ENCODE data around the gene TMEM225B.
"Not testable (repeated sequence)": the region's sequence is repeated elsewhere in the genome, so short reads cannot be mapped to it uniquely, and the experiment has no call there.

Gene TMEM225B

DNA sequence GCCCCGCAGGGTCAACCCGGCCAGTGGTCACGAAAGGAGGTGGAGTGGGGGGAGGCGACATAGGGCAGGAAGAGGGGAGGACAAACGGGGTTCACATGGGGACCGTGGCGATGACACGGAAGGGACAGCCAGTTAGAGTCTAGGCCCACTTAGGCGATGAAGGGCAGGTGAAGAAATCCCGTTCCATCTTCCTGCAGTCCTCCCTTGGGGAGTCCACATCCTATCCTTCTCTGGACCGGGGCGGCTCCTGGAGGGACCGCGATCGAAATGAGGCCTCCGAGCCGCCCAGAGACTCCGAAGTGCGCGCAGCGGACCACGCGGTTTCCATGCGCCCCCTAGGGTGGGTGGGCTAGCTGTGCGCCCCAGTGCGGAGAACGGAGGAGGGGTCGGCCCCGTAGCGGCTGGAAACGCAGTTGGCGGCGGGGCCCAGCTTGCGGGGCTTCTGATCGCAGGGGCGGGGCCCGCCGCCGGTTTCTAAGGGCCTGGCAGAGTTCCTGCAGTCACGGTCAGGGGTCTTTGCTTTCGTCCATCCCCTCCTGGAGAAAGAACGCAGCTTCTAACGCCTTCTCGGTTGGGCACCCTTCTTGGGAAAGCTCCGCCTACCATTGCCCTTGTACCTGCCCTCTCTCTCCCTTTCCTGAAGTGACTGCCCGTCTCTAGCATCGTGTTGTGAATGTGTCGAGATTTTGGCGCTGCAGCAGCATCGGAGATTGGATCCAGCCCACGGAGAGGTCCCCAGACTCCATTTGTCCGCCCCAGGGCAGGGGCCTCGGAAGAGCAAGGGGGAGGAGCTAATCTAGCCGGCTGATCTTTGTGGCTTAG lies 17.9 kb upstream of the TMEM225B start:
- DNase-seq: peak; percentile 35

- not testable (repeated sequence) for DNase-seq
Measured at GRCh38 chr7:99580778-99581332, 17.2 kb upstream of the TMEM225B start.

DNA sequence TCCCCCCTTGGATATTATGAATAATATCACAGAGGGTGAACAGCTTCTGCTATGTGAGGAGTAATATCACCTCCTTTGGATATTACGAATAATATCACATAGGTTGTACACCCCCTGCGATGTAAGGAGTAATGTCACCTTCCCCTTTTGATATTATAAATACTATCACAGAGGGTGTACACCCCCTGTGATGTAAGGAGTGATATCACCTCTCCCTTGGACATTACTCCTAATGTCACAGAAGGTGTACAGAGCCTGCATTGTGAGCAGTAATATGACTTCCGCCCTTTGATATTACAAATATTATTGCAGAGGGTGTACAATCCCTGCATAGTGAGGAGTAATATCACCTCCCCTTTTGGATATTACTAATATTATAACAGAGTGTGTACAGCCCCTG lies 9.2 kb upstream of the TMEM225B start:
- DNase-seq: no peak

DNA sequence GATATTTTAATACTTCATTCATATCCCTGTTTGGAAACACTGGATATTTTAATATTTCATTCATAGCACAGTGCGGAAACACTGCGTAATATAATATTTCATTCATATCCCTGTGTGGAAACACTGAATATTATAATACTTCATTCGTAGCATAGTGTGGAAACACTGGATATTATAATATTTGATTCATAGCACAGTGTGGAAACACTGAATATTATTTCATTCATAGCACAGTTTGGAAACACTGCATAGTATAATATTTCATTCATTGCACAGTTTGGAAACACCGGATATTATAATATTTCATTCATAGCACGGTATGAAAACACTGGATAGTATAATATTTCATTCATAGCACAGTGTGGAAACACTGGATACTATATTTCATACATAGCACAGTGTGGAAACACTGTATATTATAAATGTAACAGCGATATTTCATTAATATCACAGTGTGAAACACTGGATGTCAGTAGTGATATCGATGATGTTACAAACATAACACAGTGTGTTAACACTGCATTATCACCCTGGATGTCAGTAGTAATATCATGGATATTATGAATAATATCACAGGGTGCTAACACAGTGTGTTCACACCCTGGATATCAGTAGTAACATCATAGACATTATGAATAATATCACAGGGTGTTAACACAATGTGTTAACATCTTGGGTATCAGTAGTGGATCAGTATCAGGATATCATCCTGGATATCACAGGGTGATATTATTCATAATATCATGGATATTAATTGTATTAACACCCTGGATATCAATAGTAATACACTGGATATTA lies 2.9 kb upstream of the TMEM225B start:
- no peak for DNase-seq

GRCh38 chr7:99596408-99596955 lies 1.6 kb upstream of the TMEM225B start:
- no peak for DNase-seq

GRCh38 chr7:99599836-99600235 lies 1.8 kb downstream of the TMEM225B start:
- no peak for DNase-seq

DNA sequence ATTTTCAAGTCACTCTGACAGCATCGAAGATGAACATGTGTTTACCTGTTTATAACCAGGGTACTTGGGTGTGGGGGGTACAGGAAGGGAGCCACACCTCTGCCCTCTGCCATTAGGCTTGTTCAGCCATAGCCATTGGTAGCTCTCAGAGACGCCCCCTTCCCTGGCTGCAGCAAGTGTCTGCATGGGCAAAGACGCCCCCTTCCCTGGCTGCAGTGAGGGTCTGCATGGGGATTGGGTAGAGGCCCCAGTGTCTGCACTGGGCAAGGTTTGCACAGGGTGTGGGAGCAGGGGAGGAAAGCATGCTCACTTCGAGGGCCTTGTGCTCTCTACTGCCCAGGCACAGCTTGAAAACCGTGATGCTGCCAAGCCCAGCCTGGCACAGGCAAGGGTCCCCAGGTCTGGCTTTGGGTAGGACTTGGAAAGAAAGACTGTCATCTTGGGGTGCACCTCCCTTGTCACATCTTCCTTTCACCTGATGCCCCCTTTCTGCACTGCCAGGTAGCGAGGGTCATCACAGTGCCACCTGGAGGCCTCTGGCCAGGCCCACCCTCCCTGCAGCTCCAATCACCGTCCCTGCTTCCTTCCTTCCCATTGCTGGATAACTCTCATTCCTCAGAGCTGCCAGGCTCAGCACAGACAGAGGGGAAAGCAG lies 3.7 kb downstream of the TMEM225B start:
- no peak for DNase-seq

- DNase-seq: no peak
Measured at GRCh38 chr7:99605527-99605926, 7.5 kb downstream of the TMEM225B start.

GRCh38 chr7:99606531-99606930 lies 8.5 kb downstream of the TMEM225B start:
- no peak for DNase-seq

DNA sequence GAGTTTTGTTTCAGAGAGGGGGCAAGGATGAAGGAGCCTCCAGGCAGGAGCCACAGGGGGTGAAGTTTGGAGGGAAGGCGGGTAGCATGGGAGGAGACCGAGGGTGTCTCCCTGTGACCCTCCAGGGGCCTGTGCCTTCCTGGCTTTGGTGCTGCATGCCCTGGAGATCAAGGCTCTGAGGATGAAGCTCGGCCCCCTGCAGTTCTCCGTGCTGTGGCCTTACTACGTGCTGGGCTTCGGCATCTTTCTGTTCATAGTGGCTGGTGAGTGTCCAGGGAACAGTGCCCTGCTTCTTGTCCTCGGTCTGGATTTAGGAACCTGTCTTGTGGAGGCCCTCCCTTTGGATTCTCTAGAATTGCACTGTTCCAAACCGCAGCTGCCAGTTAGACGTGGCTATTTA lies 9.5 kb downstream of the TMEM225B start:
- DNase-seq: no peak

DNA sequence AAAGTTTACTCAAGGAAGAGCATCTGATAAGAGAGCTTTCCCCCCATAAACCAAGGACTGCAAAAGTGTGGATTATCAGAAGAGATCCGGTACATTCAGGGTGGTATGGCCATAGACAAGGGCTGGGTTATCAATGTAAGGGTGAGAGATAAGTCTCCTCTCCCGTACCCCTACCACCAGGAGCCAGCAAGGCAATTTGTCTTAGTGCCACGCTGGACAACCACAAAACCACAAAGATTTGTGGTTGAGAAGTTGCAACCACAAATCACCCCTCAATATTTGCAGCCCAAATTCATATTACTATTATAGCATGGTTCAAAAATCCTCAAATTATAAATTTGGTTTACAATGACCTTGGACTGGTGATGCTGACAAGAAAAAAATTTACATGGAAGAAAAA lies 16.4 kb downstream of the TMEM225B start:
- no peak for DNase-seq

DNA sequence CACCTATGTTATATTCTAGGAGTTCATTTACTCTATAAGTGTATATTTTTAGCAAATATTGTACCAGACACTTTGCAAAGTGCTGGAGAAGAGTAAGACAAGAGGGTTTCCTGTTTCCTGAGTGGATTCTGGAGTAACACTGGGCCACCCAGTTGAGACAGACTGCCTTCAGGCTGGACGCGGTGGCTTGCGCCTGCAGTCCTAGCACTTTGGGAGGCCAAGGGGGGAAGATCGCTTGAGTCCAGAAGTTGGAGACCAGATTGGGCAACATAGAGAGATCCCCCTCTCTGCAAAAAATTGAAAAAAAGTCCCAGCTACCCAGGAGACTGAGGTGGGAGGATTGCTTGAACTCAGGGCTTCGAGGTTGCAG lies 17.9 kb downstream of the TMEM225B start:
- DNase-seq: no peak

DNA sequence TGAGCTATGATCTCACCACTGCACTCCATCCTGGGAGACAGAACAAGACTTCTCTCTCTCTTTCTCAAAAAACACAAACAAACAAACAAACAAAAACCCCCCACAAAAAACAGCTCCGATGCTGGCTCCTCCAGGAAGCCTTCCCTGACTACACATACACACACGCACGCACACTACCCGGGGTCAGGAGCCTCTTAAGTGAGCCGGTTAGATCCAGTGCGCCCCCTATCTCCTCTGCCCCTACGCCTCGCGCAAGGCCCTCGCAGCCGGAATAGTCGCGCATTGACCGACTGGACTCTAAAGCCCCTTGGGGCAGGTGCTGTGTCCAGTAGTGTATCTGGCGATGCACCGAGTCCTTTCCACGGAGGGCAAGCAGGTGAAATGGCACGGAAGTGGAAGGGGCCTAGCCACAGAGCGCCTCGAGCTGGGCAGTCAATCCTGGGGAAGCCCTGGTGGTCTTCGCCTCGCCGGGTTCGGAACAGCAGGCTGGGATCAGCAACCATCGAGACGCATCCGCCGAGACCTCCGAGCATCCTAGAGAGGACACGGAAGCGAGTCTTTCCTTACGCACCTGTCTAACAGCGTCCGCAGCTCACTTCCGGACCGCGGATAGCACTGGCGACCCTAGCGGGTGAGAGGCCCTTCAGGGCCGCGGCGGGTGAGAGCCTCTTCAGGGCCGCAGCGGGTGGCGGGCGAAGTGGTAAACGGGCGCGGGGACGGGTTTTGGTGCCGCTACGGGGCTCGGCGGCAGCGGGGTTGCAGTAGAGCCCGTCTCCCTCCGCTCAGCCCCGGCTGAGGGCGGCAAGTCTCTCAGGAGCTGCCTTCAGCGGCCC lies 18.5 kb downstream of the TMEM225B start, which contains the start of gene ZSCAN25:
ZSCAN25 (plus strand) TSS at position 588 of the 833 bp plus-strand sequence. CDS start 2,661 bp downstream, outside the sequence.
- peak; percentile 90 for DNase-seq

DNA sequence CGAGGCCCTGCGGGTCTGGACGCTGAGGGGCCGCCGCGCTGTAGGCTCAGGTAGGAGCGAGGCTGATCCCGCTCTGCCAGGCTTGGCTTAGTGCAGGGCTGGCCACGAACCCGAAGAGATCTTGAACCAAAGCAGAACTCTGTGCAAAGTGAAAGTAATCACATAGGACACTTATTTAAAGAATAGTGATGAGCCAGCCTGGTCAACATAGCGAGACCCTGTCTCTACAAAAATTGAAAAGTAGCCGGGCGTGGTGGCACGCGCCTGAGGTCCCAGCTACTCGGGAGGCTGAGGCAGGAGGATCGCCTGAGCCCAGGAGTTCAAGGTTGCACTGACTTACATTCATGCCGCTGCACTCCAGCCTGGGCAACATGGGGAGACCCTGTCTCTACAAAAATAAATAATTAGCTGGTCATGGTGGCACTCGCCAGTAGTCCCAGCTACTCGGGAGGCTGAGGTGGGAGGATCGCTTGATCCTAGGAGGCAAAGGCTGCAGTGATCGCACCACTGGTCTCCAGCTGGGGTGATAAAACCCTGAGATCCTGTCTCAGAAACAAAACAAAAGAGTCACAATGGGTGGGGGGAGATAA lies 19.2 kb downstream of the TMEM225B start:
- no peak for DNase-seq

DNA sequence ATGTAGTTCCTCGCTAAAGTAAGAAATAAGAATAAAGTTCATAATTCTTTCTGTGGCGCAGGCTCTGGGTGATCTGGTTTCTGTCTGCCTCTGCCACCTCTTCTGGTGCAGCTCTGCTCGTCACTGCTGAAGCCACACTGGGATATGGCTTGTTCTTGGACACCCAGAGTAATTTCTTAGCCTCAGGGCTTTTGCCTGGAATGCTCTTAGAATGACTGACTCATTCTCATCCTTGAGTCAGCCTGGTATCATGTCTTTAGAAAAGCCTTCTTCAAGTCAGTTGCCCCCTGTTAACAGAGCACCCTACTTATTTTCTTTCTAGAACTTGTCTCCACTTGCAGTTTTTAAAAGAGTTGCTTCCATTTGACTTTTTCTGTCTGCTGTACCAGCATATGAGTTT lies 20.7 kb downstream of the TMEM225B start:
- DNase-seq: no peak

DNA sequence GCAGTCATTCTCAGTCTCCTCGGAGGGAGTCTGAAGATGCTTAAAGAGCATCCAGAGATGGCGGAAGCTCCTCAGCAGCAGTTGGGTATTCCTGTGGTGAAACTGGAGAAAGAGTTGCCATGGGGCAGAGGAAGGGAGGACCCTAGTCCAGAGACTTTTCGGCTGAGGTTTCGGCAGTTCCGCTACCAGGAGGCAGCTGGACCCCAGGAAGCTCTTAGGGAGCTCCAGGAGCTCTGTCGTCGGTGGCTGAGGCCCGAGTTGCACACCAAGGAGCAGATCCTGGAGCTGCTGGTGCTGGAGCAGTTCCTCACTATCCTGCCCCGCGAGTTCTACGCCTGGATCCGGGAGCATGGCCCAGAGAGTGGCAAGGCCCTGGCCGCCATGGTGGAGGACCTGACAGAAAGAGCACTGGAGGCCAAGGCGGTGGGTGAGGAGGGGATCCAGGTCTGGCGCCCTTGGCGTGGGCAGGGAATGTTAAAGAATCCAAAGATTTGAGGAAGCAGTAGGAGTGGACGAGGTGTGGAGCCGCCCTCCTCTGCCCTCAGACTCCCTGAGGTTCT lies 21.6 kb downstream of the TMEM225B start:
- DNase-seq: no peak

DNA sequence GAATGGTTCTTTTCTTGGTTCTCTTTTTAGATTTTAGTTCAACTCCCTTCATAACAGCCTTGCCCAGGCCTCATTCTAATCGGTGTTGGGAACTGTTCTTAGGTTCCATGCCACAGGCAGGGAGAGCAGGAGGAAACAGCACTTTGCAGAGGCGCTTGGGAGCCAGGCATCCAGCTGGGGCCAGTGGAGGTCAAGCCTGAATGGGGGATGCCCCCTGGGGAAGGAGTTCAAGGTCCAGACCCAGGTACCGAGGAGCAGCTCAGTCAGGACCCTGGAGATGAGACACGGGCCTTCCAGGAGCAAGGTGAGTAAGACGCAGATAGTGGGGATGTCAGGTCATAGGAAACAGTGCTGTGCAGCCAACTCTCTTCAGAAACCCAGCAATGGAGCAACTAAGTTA lies 23.2 kb downstream of the TMEM225B start:
- no peak for DNase-seq

GRCh38 chr7:99622596-99622995 lies 24.5 kb downstream of the TMEM225B start:
- no peak for DNase-seq

GRCh38 chr7:99623091-99623693 lies 25.1 kb downstream of the TMEM225B start:
- no peak for DNase-seq

DNA sequence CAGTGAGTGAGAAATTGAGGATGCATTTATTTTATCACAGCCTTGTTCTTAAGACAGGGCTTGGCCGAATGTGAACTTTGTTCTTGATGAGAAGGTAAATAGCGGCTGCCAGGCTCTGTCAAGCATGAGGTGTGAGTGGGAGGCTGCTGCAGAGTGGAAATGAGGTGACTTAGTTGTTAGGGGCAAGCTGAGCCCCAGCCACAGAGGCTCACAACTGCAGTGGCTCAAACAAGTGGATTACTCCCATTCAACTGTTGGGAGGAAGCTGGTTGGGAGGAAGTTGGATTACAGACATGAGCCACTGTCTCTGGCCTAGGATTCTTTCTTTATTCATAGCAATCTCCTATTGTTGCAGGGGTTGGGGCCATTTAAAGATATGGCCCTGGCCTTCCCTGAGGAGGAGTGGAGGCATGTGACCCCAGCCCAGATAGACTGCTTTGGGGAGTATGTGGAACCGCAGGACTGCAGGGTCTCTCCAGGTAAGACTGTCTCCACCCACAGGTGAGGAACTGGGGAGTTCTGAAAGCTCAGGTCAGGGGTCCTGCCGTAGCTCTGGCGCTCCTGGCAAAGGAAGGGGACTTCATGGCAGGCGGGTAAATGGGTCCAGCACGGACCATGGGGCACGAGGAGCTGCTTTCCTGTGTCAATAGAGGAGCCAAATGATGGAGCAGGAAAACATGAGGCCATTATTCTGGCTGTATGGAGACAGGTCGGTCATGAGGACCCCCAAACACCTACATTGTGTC lies 25.8 kb downstream of the TMEM225B start:
- no peak for DNase-seq
